HEK293T (cell line): ENCODE data around the gene TNFAIP8L2.

Experiments
- CTCF ChIA-PET: fragments of 350-600 bp; formaldehyde crosslinking; extraction: SDS; loops from one replicate; lab custom pipeline; 2021; ENCODE audit warnings: antibody characterized with exemption, inconsistent platforms; lab: Yijun Ruan, JAX
- POLR2A ChIA-PET: fragments of 350-600 bp; formaldehyde crosslinking; extraction: SDS; loops from one replicate; lab custom pipeline; 2020; ENCODE audit warnings: antibody characterized with exemption, inconsistent platforms; lab: Yijun Ruan, JAX
- DNase-seq: peaks from one replicate; pipeline ENCODE4 v3.0.0; 2012; ENCODE audit warnings: mixed read lengths; ENCODE audit errors: extremely low spot score
- ARNT ChIP-seq: fragments of 450-650 bp; IDR thresholded peaks from 2 replicates; pipeline ENCODE4 v1.6.1; 2017; ENCODE audit warnings: mild to moderate bottlenecking
- BHLHE40 ChIP-seq: fragments of 450-650 bp; IDR thresholded peaks from 2 replicates; pipeline ENCODE4 v1.6.1; 2016; ENCODE audit warnings: mild to moderate bottlenecking, moderate library complexity, borderline replicate concordance
- CTBP1 ChIP-seq: fragments of 450-650 bp; IDR thresholded peaks from 2 replicates; pipeline ENCODE4 v1.6.1; 2016; ENCODE audit warnings: borderline replicate concordance
- ELF4 ChIP-seq: fragments of 450-650 bp; IDR thresholded peaks from 2 replicates; pipeline ENCODE4 v1.6.1; 2017; ENCODE audit warnings: antibody characterized with exemption
- FOXA1 ChIP-seq: fragments of 450-650 bp; IDR thresholded peaks from 2 replicates; pipeline ENCODE4 v1.6.1; 2016; ENCODE audit warnings: mild to moderate bottlenecking
- FOXK2 ChIP-seq: fragments of 450-650 bp; IDR thresholded peaks from 2 replicates; pipeline ENCODE4 v1.6.1; 2016; ENCODE audit warnings: mild to moderate bottlenecking
- FOXM1 ChIP-seq: fragments of 450-650 bp; IDR thresholded peaks from 2 replicates; pipeline ENCODE4 v1.6.1; 2017; ENCODE audit warnings: mild to moderate bottlenecking, borderline replicate concordance
- HDGF ChIP-seq: fragments of 450-650 bp; IDR thresholded peaks from 2 replicates; pipeline ENCODE4 v1.6.1; 2017; ENCODE audit warnings: antibody characterized with exemption, borderline replicate concordance
- L3MBTL2 ChIP-seq: fragments of 450-650 bp; conservative IDR thresholded peaks from 2 replicates; pipeline ENCODE4 v1.6.1; 2016; ENCODE audit warnings: mild to moderate bottlenecking
- LEF1 ChIP-seq: fragments of 450-650 bp; IDR thresholded peaks from 2 replicates; pipeline ENCODE4 v1.6.1; 2017; ENCODE audit warnings: mild to moderate bottlenecking, borderline replicate concordance
- NFRKB ChIP-seq: fragments of 450-650 bp; IDR thresholded peaks from 2 replicates; pipeline ENCODE4 v1.6.1; 2016; ENCODE audit warnings: mild to moderate bottlenecking, moderate library complexity
- PKNOX1 ChIP-seq: fragments of 450-650 bp; IDR thresholded peaks from 2 replicates; pipeline ENCODE4 v1.6.1; 2016
- SP1 ChIP-seq: fragments of 450-650 bp; IDR thresholded peaks from 2 replicates; pipeline ENCODE4 v1.6.1; 2017
- SUZ12 ChIP-seq: fragments of 450-650 bp; IDR thresholded peaks from 2 replicates; pipeline ENCODE4 v1.6.1; 2016; ENCODE audit warnings: mild to moderate bottlenecking
- TARDBP ChIP-seq: fragments of 450-650 bp; IDR thresholded peaks from 2 replicates; pipeline ENCODE4 v1.6.1; 2016
- ZNF384 ChIP-seq: fragments of 450-650 bp; IDR thresholded peaks from 2 replicates; pipeline ENCODE4 v1.6.1; 2016

The TNFAIP8L2 gene

GRCh38 chr1:151135433-151136385, 20.7 kb upstream of the TNFAIP8L2 start:
- POLR2A ChIA-PET, result interaction anchor here (0.7 kb wide), 1 partner anchor 9 kb away, joined by 3 read pairs; no protein-coding TSS in a partner anchor

GRCh38 chr1:151137789-151138188, 18.7 kb upstream of the TNFAIP8L2 start:
- no peak for DNase-seq
- no peak for TF ChIP-seq NFRKB
- TF ChIP-seq PKNOX1, result no peak
- TF ChIP-seq HDGF, result no peak
- TF ChIP-seq TARDBP, result no peak
- no peak for TF ChIP-seq CTBP1
- TF ChIP-seq SUZ12, result no peak
- no peak for TF ChIP-seq FOXA1
- no peak for TF ChIP-seq ELF4
- ChIA-PET CTCF (no interaction called here), POLR2A (no interaction called here)

More at GRCh38 chr1:151135433-151136385, 20.7 kb upstream of the TNFAIP8L2 start:
- no peak for TF ChIP-seq ARNT
- no peak for TF ChIP-seq SP1
- no peak for TF ChIP-seq NFRKB
- no peak for TF ChIP-seq FOXA1
- CTCF ChIA-PET, result interaction anchor here (1.1 to 1.2 kb wide), 2 partner anchors 21 to 36 kb away, joined by 3 to 4 read pairs; partner anchors contain the start of gene TNFAIP8L2
- DNase-seq, result no peak

DNA sequence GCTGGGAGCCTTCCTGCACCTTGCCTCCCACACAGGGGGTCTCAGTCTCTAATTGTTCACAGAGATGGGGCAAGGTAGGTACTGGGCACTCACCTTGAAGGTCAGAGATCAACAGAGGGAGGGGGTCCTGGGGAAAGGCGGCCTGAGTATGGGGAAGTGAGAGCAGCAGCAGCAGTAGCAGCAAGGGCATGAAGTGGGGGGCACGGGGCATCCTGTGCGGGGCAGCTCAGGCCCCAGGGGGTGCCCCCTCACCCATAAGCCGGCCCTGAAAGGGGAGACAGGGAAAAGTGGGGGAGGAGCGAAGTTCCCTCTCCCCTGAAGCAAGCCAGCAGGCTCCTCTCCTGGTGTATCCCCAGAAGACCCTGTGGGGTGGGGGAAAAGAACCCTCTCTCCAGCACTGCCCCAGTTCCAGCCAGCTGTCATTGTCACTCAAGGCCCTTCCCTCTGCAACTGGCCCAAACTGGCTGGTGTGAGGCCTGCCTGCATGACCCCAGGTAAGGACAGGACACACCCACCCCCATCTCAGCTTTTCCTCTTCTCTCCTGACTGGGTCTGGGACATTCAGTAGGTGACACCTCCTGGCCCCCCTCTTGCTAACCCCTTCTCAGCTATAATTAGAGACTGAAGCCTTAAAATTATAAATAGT, 13.9 kb upstream of the TNFAIP8L2 start:
- DNase-seq, result no peak
- no peak for TF ChIP-seq HDGF
- no peak for TF ChIP-seq TARDBP
- no peak for TF ChIP-seq NFRKB
- no peak for TF ChIP-seq SUZ12
- no peak for TF ChIP-seq ARNT
- TF ChIP-seq ELF4, result no peak
- no peak for TF ChIP-seq CTBP1
- TF ChIP-seq LEF1, result no peak
- no peak for TF ChIP-seq PKNOX1
- no peak for TF ChIP-seq FOXM1
- no peak for TF ChIP-seq ZNF384
- TF ChIP-seq BHLHE40, result no peak
- no peak for TF ChIP-seq FOXA1
- no peak for TF ChIP-seq L3MBTL2
- no peak for TF ChIP-seq SP1
- TF ChIP-seq FOXK2, result no peak
- ChIA-PET POLR2A (no interaction called here), CTCF (interaction anchor here (0.6 kb wide), 1 partner anchor 42 kb away, joined by 6 read pairs; no protein-coding TSS in a partner anchor)

GRCh38 chr1:151143057-151143435, 13.4 kb upstream of the TNFAIP8L2 start:
- TF ChIP-seq HDGF (no peak), LEF1 (no peak), PKNOX1 (no peak), SUZ12 (no peak), BHLHE40 (no peak), CTBP1 (no peak)
- no peak for DNase-seq
- ChIA-PET POLR2A (no interaction called here), CTCF (interaction anchor here (0.6 kb wide), 1 partner anchor 13 kb away, joined by 4 read pairs; no protein-coding TSS in a partner anchor)

GRCh38 chr1:151143986-151144385, 12.5 kb upstream of the TNFAIP8L2 start:
- CTCF ChIA-PET, result interaction anchor here (0.8 kb wide), 1 partner anchor 45 kb away, joined by 3 read pairs; no protein-coding TSS in a partner anchor
- no peak for TF ChIP-seq BHLHE40
- no peak for TF ChIP-seq TARDBP
- TF ChIP-seq FOXA1, result no peak
- TF ChIP-seq CTBP1, result no peak
- TF ChIP-seq SP1, result no peak
- no peak for TF ChIP-seq FOXM1
- TF ChIP-seq ARNT, result no peak
- TF ChIP-seq NFRKB, result no peak
- no peak for TF ChIP-seq HDGF
- no peak for TF ChIP-seq ZNF384
- POLR2A ChIA-PET, result no interaction called here
- DNase-seq, result no peak
